Epithelial cell of esophagus (primary cell): ENCODE measurements around the gene CERS6.

ENCODE experiments used
- DNase-seq: peaks from one replicate; pipeline ENCODE4 v3.0.0; 2010; ENCODE audit warnings: low read depth
- H3K4me3 ChIP-seq: 2 replicates; pipeline ENCODE4 v1.5.1; 2011; ENCODE audit warnings: mild to moderate bottlenecking, low read length, control low read depth
- CTCF ChIP-seq: IDR thresholded peaks from 2 replicates; pipeline ENCODE4 v1.5.1; 2011; ENCODE audit warnings: low read depth, mild to moderate bottlenecking, low read length, control low read depth, inconsistent platforms; ENCODE audit not compliant: insufficient read depth; ENCODE audit errors: missing control alignments

CERS6 gene

GRCh38 chr2:168426861-168427260 lies 29.2 kb upstream of the CERS6 start:
- no peak for TF ChIP-seq CTCF
- no peak for DNase-seq

GRCh38 chr2:168427451-168427850 lies 28.6 kb upstream of the CERS6 start:
- no peak for TF ChIP-seq CTCF
- no peak overlapping the region for H3K4me3 ChIP-seq
- no peak for DNase-seq

More at GRCh38 chr2:168426861-168427260, 29.2 kb upstream of the CERS6 start:
- no peak overlapping the region for H3K4me3 ChIP-seq

DNA sequence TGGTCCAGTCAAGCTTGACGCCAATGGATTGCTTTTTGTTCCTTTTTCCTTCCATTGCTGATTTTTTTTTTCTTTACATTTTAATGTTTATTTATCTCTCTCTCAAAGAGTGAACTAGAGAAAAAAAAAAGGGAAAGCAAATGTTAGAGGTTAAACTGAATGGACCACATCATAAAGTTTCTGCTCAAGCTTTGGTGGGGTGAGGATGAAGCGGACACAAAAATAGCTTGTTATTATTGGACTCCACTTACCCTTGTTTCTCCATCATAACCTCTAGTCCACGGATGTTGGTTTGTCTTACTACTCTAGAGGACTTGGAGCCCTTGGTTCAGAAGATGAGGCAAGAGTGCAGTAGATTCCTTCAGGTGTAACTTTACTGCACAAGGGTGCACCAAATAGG lies 27.6 kb upstream of the CERS6 start:
- TF ChIP-seq CTCF = no peak
- no peak for DNase-seq
- no peak overlapping the region for H3K4me3 ChIP-seq

DNA sequence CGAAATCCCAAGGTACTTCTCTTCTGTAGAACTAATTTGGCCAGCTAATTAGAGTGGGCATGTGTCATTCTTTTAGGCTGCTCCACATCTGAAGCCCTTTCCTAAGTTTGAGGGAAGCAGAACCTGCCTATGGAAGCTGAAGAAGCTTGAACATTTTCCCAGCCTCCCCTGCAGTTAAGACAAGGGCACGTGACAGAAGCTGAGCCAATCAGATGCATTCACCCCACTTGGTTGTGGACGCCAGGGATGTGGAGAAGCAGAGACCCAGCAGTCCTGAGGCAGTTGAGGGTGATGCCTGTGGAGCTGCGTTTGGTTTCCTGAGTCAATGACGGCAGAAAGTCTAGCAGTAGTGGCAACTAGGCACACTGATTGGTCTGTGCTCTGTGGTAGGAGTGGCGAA lies 26.1 kb upstream of the CERS6 start:
- no peak overlapping the region for H3K4me3 ChIP-seq
- TF ChIP-seq CTCF = no peak
- DNase-seq = no peak

GRCh38 chr2:168430431-168430830 lies 25.6 kb upstream of the CERS6 start:
- no peak overlapping the region for H3K4me3 ChIP-seq
- no peak for TF ChIP-seq CTCF
- DNase-seq = no peak

- H3K4me3 ChIP-seq = no peak overlapping the region
- TF ChIP-seq CTCF = no peak
- DNase-seq = no peak
Observed at GRCh38 chr2:168431301-168432024, 24.6 kb upstream of the CERS6 start.

DNA sequence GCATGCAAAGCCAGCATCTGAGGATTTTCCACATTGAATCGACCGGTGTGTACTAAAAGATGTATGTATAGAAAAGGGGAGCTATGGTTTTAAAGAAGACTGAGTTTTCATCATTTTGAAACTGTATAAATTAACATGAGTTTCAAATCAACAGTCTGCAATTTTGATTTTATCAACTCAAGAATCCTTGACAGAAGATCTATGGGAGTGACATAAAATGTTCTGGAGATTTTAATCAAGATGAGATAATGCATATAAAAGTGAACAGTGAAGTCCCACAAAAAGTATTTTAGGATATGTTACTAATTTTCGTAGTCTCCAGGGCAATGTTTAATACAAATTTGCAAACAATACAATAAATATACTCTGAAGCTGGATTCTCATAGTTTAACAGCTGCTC lies 24.0 kb upstream of the CERS6 start:
- no peak for TF ChIP-seq CTCF

More for the DNA sequence above, 24.0 kb upstream of the CERS6 start:
- DNase-seq = no peak
- H3K4me3 ChIP-seq = no peak overlapping the region
